Heart right ventricle (tissue), 16 donors: ENCODE data around the gene KCNMA1. TPM values are rescaled to one million over a fixed set of nuclear protein-coding genes. Genes with fewer than 3 reads are reported as not detected.

Source experiments
- ATAC-seq, 8 donors: fragments of 200-7000 bp; cut with Tn5 transposase; one replicate each; pipeline ENCODE4 v1.9.1; 2020; ENCODE audit warnings: mild to moderate bottlenecking in 8 of 8, moderate library complexity in 8 of 8, moderate number of reproducible peaks in 1 of 8
- DNase-seq, 2 donors: peaks; one replicate each; pipeline ENCODE4 v3.0.0-alpha.2; 2020
- H3K27ac ChIP-seq, 10 donors: fragments of 200-600 bp; sonication (generic) in 2 of 10; one replicate each; pipeline versions ENCODE4 v1.5.0 to v1.8.0; 2020 to 2022; ENCODE audit warnings: mild to moderate bottlenecking in 3 of 10
- H3K27me3 ChIP-seq, 7 donors: fragments of 200-600 bp; one replicate each; pipeline ENCODE4 v1.8.0; 2021 to 2022; ENCODE audit warnings: mild to moderate bottlenecking in 2 of 7
- H3K36me3 ChIP-seq, 9 donors: fragments of 200-600 bp; sonication (generic) in 1 of 9; one replicate each; pipeline versions ENCODE4 v1.5.0 to v1.8.0; 2020 to 2022; ENCODE audit warnings: mild to moderate bottlenecking in 2 of 9
- H3K4me1 ChIP-seq, 9 donors: fragments of 200-600 bp; sonication (generic) in 1 of 9; one replicate each; pipeline versions ENCODE4 v1.5.0 to v1.8.0; 2020 to 2022; ENCODE audit warnings: mild to moderate bottlenecking in 4 of 9
- H3K4me3 ChIP-seq, 10 donors: fragments of 200-600 bp; sonication (generic) in 2 of 10; one replicate each; pipeline versions ENCODE4 v1.5.0 to v1.8.0; 2020 to 2022; ENCODE audit warnings: mild to moderate bottlenecking in 7 of 10, moderate library complexity in 2 of 10
- H3K9me3 ChIP-seq, 11 donors: fragments of 200-600 bp in 10 of 11; sonication (generic) in 2 of 11; one replicate each; pipeline versions ENCODE4 v1.5.0 to v1.8.0; 2013 to 2022; ENCODE audit warnings: mild to moderate bottlenecking in 2 of 11, control low read depth in 1 of 11, moderate library complexity in 1 of 11
- CTCF ChIP-seq, 9 donors: fragments of 200-600 bp; sonication (generic) in 2 of 9; IDR thresholded peaks; one replicate each; pipeline versions ENCODE4 v1.5.0 to v1.8.0; 2021 to 2022; ENCODE audit warnings: antibody characterized with exemption in 9 of 9, mild to moderate bottlenecking in 5 of 9, moderate library complexity in 1 of 9
- WGBS, 2 donors: extraction: QIAGEN DNeasy Blood & Tissue Kit; methylation state at CpG; one replicate each; pipeline ENCODE4 v1.1.7; 2013; ENCODE audit warnings: inconsistent platforms in 1 of 2; 5-methylcytosine and 5-hydroxymethylcytosine counted together
- intact Hi-C, 10 donors: fragments of 100-400 bp; cut with DNase I; formaldehyde crosslinking; loops; one replicate each; pipeline versions ENCODE4 v1.11.1 to v1.14.2; 2022
- polyA plus RNA-seq, 2 donors: library from polyadenylated mRNA; stranded (reverse); fragments of 200-250 nt; gene quantifications; one replicate each; pipeline ENCODE4 v1.2.3, GENCODE V29; 2013
- total RNA-seq, 10 donors: library from RNA; stranded (reverse); fragmentation: NEBNext Ultra II Directional in 3 of 10; extraction: Animal tissue kit (Norgen Biotek cat#: 25700) in 3 of 10; gene quantifications; one replicate each; pipeline versions ENCODE4 v1.2.1 to v1.2.4, GENCODE V29; 2021 to 2023
- donor health status: Arrhythmogenic right ventricular cardiomyopathy.
- donor health status: ischemic (EF 13 %, LVEDD 7.1; RV severe dilation, severe dysfunction).
- donor health status: healthy with polysubstance abuse.
- donor health status: DM: no; HTN: yes; CAD: no.
- donor health status: DM: no; HTN: no; CAD: no.
- donor health status: ischemic (EF 25% LVEDD 6.9; RV normal size, moderate dysfunction).
- donor health status: ischemic (EF 25% LVEDD 5.7; RV mildly dilated, moderate dysfunction).
- donor health status: healthy.
- donor health status: DM: yes; HTN: yes; CAD: no.
- donor health status: Ischemic cardiomyopathy.
- donor health status: ischemic (EF 35%, LVEDD 5.7; RV mildly dilated, moderate dysfunction).
- donor health status: nonischemic (EF 11% LVEDD 7.7; RV severe dilation, severe dysfunction).
- donor health status: DM: yes; HTN: yes; CAD: no.
- donor health status: PGD.
- donor health status: ischemic (EF 29% LVEDD 5.4; RV normal size, mild dysfunction).
- donor health status: nonischemic (EF 23%, LVEDD 6.1; RV moderate dilation, normal function).

The KCNMA1 gene
- total and polyA plus RNA-seq, 12 donors = 0.59 to 5.3 (median 1.6) TPM

GRCh38 chr10:76945166-76945565, 692.4 kb downstream of the KCNMA1 start:
- Histone ChIP-seq H3K27me3 (no peaks in the 10 kb centered on the region), H3K36me3 (no peaks in the 10 kb centered on the region), H3K4me1 (peaks cover 0 to 11% (median 0%) of the 10 kb centered on the region in 9 donors), H3K27ac (no peak overlapping the region), H3K4me3 (no peak overlapping the region), H3K9me3 (no peaks in the 10 kb centered on the region)
- WGBS, 2 donors = 82 to 87% methylated on average over 5 of the region's 5 CpGs
- DNase-seq (no peak), ATAC-seq (no peak)
- no peak for TF ChIP-seq CTCF (IDR thresholded peaks at IDR 0.05)
- intact Hi-C loops = no loop called here

GRCh38 chr10:76944640-76945039, 693.0 kb downstream of the KCNMA1 start:
- intact Hi-C loops = no loop called here
- no peak for DNase-seq
- Histone ChIP-seq H3K36me3 (no peaks in the 10 kb centered on the region), H3K4me3 (no peak overlapping the region), H3K27ac (no peak overlapping the region), H3K9me3 (no peaks in the 10 kb centered on the region), H3K27me3 (no peaks in the 10 kb centered on the region), H3K4me1 (peaks cover 0 to 11% (median 0%) of the 10 kb centered on the region in 9 donors)
- 90% methylated on average over 7 of the region's 7 CpGs for WGBS, 2 donors
- TF ChIP-seq CTCF (IDR thresholded peaks at IDR 0.05) = no peak
- no peak for ATAC-seq

- no peak for DNase-seq
- Histone ChIP-seq H3K4me1 (peaks cover 0 to 11% (median 0%) of the 10 kb centered on the region in 9 donors), H3K36me3 (no peaks in the 10 kb centered on the region), H3K4me3 (no peak overlapping the region), H3K27me3 (no peaks in the 10 kb centered on the region), H3K9me3 (no peaks in the 10 kb centered on the region), H3K27ac (no peak overlapping the region)
- ATAC-seq = no peak
- intact Hi-C loops = no loop called here
- TF ChIP-seq CTCF (IDR thresholded peaks at IDR 0.05) = no peak
- 57 to 69% methylated on average over 8 of the region's 8 CpGs for WGBS, 2 donors
Measured at GRCh38 chr10:76942628-76943416, 694.8 kb downstream of the KCNMA1 start.

GRCh38 chr10:76939933-76940468, 697.6 kb downstream of the KCNMA1 start:
- DNase-seq (no peak), ATAC-seq (no peak)
- Histone ChIP-seq H3K9me3 (no peaks in the 10 kb centered on the region), H3K36me3 (no peaks in the 10 kb centered on the region), H3K27ac (no peak overlapping the region), H3K4me3 (no peak overlapping the region), H3K4me1 (no peaks in the 10 kb centered on the region), H3K27me3 (no peaks in the 10 kb centered on the region)
- intact Hi-C loops = no loop called here
- 57 to 63% methylated on average over 2 of the region's 2 CpGs for WGBS, 2 donors
- TF ChIP-seq CTCF (IDR thresholded peaks at IDR 0.05) = no peak
